Activated CD4-positive, alpha-beta T cell treated with anti-CD3 and anti-CD28 coated beads for 36 hours (primary cell): ENCODE results near the gene ASIC4. TPM values are rescaled to one million over a fixed set of nuclear protein-coding genes. Genes with fewer than 3 reads are reported as not detected.

Experiments
- ATAC-seq: fragments of 200-7000 bp; cut with Tn5 transposase; one replicate; pipeline ENCODE4 v1.10.0; 2021; ENCODE audit warnings: mild to moderate bottlenecking, moderate library complexity
- CTCF ChIA-PET: fragments of 350-600 bp; sonication (Branson Sonifier 250); formaldehyde crosslinking; loops from one replicate; lab custom pipeline; 2021; ENCODE audit warnings: antibody characterized with exemption; lab: Charles Lee
- POLR2A ChIA-PET: fragments of 350-600 bp; sonication (Branson Sonifier 250); formaldehyde crosslinking; loops from one replicate; lab custom pipeline; 2021; ENCODE audit warnings: antibody characterized with exemption, inconsistent platforms; lab: Charles Lee
- DNase-seq: peaks from one replicate; pipeline ENCODE4 v3.0.0-alpha.2; 2020
- H3K27ac Mint-ChIP-seq: one replicate; pipeline ENCODE4 v1.8.0; 2021; ENCODE audit warnings: mixed read lengths
- H3K27me3 Mint-ChIP-seq: one replicate; pipeline ENCODE4 v1.8.0; 2021; ENCODE audit warnings: mixed read lengths
- H3K36me3 Mint-ChIP-seq: one replicate; pipeline ENCODE4 v1.8.0; 2021; ENCODE audit warnings: low read depth, mixed read lengths
- H3K4me1 Mint-ChIP-seq: one replicate; pipeline ENCODE4 v1.8.0; 2021; ENCODE audit warnings: mixed read lengths
- H3K4me3 Mint-ChIP-seq: one replicate; pipeline ENCODE4 v1.8.0; 2021; ENCODE audit warnings: mild to moderate bottlenecking, moderate library complexity, mixed read lengths
- H3K9me3 Mint-ChIP-seq: one replicate; pipeline ENCODE4 v1.8.0; 2021; ENCODE audit warnings: low read depth, mixed read lengths
- intact Hi-C, 2 experiments: fragments of 100-400 bp; cut with DNase I in 1 of 2; cut with micrococcal nuclease in 1 of 2; formaldehyde crosslinking; loops; one replicate each; pipeline versions ENCODE4 v1.14.2 to v1.15.1; 2022 to 2024; cut with DNase I, micrococcal nuclease
- total RNA-seq, 2 experiments: library from RNA; stranded (reverse); gene quantifications; one replicate each; pipeline ENCODE4 v1.2.3, GENCODE V29; 2021

The ASIC4 gene
- total RNA-seq, 2 experiments from 2014 or later = not detected

DNA sequence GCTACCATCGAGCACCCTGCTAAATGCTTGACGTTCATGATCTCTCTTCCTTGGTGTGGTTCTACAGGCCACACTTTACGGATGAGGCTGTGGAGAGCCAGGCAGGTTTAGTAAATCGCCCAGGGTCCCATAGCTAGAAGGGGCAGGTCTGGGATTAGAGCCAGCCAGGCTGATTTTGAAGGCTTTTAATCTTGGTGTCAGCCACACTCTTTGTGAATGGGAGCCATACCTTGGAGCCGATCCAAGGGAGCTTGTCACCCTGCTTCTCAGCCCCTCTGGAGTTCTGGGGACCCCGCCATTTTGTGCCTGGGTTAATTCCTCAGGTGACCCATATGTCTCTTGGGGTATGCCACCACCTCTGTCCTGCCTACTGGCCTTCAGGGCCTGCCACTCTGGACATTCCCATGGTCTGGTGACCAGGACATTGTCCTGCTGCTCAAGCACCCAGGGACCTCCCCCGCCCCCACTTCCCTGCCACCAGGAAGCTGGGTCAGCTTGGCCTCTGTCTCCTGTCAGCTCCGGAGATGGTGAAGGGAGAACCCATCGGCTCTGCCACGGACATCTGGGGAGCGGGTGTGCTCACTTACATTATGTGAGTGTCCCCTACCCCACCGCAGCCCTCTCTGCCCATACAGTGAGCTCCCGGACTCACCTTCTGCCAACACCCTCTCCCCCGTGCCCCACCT lies 22.9 kb upstream of the ASIC4 start:
- DNase-seq (no peak), ATAC-seq (no peak)
- H3K27me3 Mint-ChIP-seq = peaks cover 41% of the 10 kb centered on the region
- no peak overlapping the region for H3K27ac Mint-ChIP-seq
- H3K9me3 Mint-ChIP-seq = no peaks in the 10 kb centered on the region
- intact Hi-C loops = no loop called here
- CTCF ChIA-PET = interaction anchor here (0.7 to 1.5 kb wide), 5 partner anchors 9 to 40 kb away, joined by 3 to 4 read pairs (median 4); no protein-coding TSS in a partner anchor
- H3K36me3 Mint-ChIP-seq = no peaks in the 10 kb centered on the region
- POLR2A ChIA-PET = no interaction called here
- H3K4me1 Mint-ChIP-seq = peaks cover 2% of the 10 kb centered on the region
- H3K4me3 Mint-ChIP-seq = no peak overlapping the region

DNA sequence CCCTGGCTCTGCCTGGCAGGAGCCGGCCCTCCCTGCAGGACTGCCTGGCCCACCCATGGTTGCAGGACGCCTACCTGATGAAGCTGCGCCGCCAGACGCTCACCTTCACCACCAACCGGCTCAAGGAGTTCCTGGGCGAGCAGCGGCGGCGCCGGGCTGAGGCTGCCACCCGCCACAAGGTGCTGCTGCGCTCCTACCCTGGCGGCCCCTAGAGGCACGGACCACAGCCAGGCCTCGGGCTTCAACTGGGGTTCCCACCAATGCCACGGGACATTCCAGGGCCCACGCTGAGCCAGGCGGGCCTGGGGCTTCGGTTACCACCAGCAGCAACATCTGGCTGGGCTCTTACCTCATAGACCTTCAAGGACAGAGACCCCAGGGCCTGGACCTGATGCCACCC lies 21.7 kb upstream of the ASIC4 start:
- intact Hi-C loops = no loop called here
- no peak overlapping the region for H3K4me3 Mint-ChIP-seq
- DNase-seq = no peak
- H3K36me3 Mint-ChIP-seq = no peaks in the 10 kb centered on the region
- no peaks in the 10 kb centered on the region for H3K9me3 Mint-ChIP-seq
- peaks cover 44% of the 10 kb centered on the region for H3K27me3 Mint-ChIP-seq
- H3K4me1 Mint-ChIP-seq = peaks cover 10% of the 10 kb centered on the region
- H3K27ac Mint-ChIP-seq = no peak overlapping the region
- no peak for ATAC-seq
- ChIA-PET CTCF (interaction anchor here (0.6 to 1.0 kb wide), 2 partner anchors 8 to 19 kb away, joined by 3 to 4 read pairs; no protein-coding TSS in a partner anchor), POLR2A (no interaction called here)

DNA sequence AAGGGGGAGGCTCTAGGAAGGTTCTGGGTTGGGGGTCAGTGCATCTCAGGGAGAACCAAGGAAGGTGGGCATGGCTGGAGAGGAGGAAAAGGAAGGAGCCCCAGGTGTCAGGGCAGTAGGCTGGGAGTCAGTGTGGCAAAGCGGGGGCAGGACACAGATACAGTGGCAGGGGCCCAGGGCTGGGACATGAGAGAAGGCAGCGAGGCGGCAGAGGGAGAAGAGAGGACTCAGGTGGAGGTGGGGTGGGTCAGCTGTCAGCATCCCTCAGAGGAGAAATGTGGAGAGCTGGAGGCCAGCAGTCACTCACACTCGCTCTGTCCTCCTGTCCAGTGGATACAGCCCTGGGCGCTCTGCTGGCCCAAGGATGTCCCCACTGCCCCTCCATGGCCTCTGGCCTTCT lies 21.2 kb upstream of the ASIC4 start:
- intact Hi-C loops = no loop called here
- Mint-ChIP-seq H3K9me3 (no peaks in the 10 kb centered on the region), H3K4me3 (no peak overlapping the region), H3K27ac (no peak overlapping the region), H3K27me3 (peaks cover 45% of the 10 kb centered on the region), H3K36me3 (no peaks in the 10 kb centered on the region), H3K4me1 (peaks cover 13% of the 10 kb centered on the region)
- CTCF ChIA-PET = interaction anchor here (7.0 kb wide), 1 partner anchor 35 kb away, joined by 128 read pairs; no protein-coding TSS in a partner anchor
- POLR2A ChIA-PET = no interaction called here
- ATAC-seq (no peak), DNase-seq (no peak)

DNA sequence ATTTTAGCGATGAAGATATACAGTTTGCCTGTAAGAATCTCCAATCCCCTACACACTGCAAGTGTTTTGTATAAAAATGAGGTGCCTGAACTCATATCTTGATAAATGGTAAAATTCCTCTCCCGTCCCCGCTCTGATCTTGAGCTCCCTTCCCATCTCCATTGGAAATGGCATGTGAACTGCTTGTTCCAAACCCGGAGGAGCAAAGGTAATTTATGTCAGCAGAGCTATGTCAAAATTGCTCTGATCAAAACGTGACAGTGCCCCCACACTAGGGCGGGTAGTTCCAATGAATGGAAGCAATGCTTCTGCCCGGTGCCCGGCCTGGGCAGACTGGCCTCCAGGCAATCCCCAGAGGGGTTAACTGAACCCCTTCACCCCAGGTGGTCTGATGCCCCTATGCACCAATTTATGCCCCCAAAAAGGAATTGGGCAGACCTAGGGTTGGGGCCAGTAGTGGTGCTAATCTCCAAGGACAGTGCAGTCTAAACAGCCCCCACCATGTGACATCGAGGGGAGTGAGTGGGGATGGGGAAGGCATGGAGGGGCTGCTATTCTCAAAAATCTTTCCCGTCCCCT lies 19.2 kb upstream of the ASIC4 start:
- Mint-ChIP-seq H3K9me3 (no peaks in the 10 kb centered on the region), H3K27me3 (peaks cover 50% of the 10 kb centered on the region), H3K4me3 (no peak overlapping the region), H3K27ac (no peak overlapping the region), H3K36me3 (no peaks in the 10 kb centered on the region), H3K4me1 (peaks cover 30% of the 10 kb centered on the region)
- ChIA-PET POLR2A (no interaction called here), CTCF (interaction anchor here (0.6 to 7.2 kb wide), 21 partner anchors 9 to 902 kb away, joined by 3 to 128 read pairs (median 4); partner anchors contain the start of genes ASIC4, CHPF and TMEM198)
- intact Hi-C loops = loop anchor here (1.0 to 5.0 kb wide), 3 partner anchors 35 to 598 kb away; partner anchors contain the start of genes GLB1L (in 1 of the 2) and STK16 (in 1 of the 2)
- no peak for DNase-seq
- no peak for ATAC-seq

DNA sequence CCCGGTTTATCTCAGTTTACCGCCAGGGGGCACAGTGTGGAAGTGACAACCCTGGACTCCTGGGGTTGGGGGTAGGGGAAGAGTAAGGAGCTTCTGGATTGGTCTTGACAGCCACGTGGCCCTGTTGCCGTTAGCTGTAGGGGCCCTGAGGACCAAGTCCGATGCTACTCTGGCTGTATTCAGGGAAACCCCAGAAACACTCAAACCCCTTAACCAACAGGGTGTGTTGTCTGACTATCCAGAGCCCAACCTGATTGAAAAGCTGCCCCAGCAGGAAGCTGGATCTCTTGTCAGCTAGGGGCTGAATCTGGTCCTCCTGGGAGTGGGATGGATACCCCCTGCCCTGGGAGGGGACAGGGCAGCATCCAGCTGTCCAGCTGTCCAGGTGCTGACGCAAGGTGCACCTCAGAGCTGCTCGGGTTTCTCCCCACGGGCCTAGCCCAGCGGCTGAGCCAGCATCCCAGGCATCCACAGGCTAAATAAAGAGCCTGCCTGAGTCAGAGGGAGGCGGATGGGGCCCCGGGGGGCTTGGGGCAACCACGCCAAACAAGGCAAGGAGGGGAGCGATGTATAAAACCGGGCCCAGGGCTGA lies 18.7 kb upstream of the ASIC4 start:
- DNase-seq (peak; percentile 79), ATAC-seq (peak; percentile 25)
- intact Hi-C loops = loop anchor here (1.0 to 5.0 kb wide), 3 partner anchors 35 to 598 kb away; partner anchors contain the start of genes GLB1L (in 1 of the 2) and STK16 (in 1 of the 2)
- no peaks in the 10 kb centered on the region for H3K9me3 Mint-ChIP-seq
- no peak overlapping the region for H3K4me3 Mint-ChIP-seq
- H3K27me3 Mint-ChIP-seq = peaks cover 50% of the 10 kb centered on the region
- ChIA-PET POLR2A (no interaction called here), CTCF (interaction anchor here (0.5 to 7.2 kb wide), 26 partner anchors 8 to 1685 kb away, joined by 3 to 128 read pairs (median 4); partner anchors contain the start of genes ASIC4, CHPF and TMEM198)
- H3K27ac Mint-ChIP-seq = no peak overlapping the region
- H3K4me1 Mint-ChIP-seq = peaks cover 34% of the 10 kb centered on the region
- no peaks in the 10 kb centered on the region for H3K36me3 Mint-ChIP-seq

DNA sequence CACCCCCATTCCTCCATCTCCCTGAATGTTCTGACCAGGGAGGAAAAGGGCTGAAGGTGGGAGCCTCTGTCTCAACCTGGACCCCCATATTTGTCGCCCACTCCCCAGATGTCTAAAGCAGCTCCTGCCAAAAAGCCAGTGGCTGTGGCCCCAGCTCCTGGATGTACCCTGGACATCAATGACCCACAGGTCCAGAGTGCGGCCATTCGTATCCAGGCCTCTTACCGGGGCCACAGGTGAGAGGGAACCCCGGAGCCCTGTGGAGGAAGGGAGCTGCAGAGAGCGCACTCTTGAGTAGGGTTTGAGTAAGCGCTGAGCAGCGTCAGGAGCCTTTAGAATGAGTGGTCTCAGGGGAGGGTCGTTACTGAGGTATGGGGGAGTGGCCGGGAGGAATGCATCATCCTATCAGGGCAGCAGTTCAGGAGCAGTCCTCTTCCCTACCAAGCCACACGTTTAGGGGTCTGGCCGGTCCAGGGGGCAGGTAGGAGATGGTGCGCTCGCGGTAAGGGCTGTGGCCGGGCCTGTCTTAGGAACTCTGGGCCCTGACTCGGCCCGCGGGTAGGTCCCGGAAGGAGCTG lies 17.9 kb upstream of the ASIC4 start:
- Mint-ChIP-seq H3K4me1 (peaks cover 35% of the 10 kb centered on the region), H3K27ac (no peak overlapping the region), H3K9me3 (no peaks in the 10 kb centered on the region), H3K27me3 (peaks cover 50% of the 10 kb centered on the region), H3K4me3 (no peak overlapping the region), H3K36me3 (no peaks in the 10 kb centered on the region)
- ChIA-PET CTCF (interaction anchor here (0.5 to 7.2 kb wide), 25 partner anchors 8 to 1686 kb away, joined by 3 to 128 read pairs (median 4); partner anchors contain the start of genes ASIC4, CHPF, STK11IP and TMEM198), POLR2A (no interaction called here)
- DNase-seq = no peak
- no peak for ATAC-seq
- intact Hi-C loops = loop anchor here in 1 of 2 experiments (5.0 kb wide), 2 partner anchors 249 to 599 kb away; partner anchors contain the start of genes GLB1L and STK16

DNA sequence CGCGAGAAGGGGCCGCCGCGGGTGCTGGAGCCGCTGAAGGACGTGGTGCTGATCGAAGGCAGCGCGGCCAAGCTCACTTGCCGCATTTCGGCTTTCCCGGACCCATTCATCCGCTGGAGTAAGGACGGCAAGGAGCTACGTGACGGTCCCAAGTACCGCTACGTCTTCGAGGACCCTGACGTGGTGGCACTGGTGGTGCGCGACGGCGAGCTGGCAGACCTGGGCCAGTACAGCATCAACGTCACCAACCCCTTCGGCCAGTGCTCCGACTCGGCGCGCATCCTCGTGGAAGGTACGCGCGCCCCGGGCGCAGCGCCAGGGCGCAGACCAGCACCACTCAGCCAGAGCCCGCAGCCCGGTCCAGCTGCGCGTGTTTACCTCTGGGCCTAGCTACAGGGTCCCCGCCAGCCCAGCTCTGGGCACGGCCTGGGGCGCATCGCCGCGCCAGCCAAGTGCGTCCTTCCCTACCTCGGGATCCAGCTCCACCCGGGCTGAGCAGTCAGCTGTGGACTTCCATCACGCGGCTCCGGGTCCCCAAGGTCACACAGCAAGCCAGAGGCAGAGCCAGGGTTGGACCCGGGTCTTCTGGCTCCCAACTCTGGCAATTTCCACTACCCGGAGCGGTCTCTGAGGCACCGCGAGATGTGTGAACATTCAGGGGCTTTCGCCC lies 17.3 kb upstream of the ASIC4 start:
- intact Hi-C loops = loop anchor here in 1 of 2 experiments (5.0 kb wide), 2 partner anchors 250 to 600 kb away; partner anchors contain the start of genes GLB1L and STK16
- DNase-seq (peak; percentile 21), ATAC-seq (no peak)
- no peaks in the 10 kb centered on the region for H3K9me3 Mint-ChIP-seq
- peak overlapping the region; percentile 86 for H3K4me3 Mint-ChIP-seq
- peaks cover 38% of the 10 kb centered on the region for H3K4me1 Mint-ChIP-seq
- peaks cover 48% of the 10 kb centered on the region for H3K27me3 Mint-ChIP-seq
- H3K36me3 Mint-ChIP-seq = no peaks in the 10 kb centered on the region
- ChIA-PET POLR2A (no interaction called here), CTCF (interaction anchor here (0.6 to 7.2 kb wide), 12 partner anchors 8 to 146 kb away, joined by 3 to 128 read pairs (median 5); partner anchors contain the start of gene STK11IP)
- H3K27ac Mint-ChIP-seq = no peak overlapping the region

DNA sequence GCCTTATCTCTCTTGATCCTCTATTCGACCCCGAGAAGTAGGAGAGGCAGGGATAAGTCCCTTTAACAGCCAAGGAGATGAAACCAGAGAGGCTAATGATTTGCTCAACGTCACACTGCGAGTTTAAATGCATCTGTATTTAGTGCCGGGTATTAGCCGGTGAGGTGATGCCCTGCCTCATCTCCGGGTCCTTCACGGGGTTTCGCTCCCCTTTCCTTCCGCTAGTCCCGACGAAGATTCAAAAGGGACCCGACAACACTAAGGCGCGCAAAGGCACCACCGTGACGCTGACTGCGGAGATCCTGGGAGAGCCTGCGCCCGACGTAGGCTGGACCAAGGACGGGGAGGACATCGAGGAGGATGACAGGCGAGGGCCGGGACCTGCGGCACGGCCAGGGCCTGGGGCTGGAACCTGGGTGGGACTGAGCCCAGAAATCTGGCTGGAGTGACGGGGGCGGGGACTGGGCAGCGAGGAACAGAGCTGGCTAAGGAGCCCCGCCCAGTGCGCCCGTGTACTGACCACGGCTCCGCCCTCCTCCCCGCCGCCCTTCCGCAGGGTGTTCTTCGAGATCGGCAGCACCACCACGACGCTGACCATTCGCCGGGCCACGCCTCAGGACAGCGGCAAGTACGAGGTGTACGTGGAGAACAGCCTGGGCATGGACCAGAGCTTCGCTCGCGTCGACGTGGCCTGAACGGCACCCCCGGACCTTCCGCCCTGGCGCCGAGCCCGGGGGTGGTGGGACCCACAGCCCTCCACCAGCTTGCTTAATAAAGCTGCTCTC lies 16.6 kb upstream of the ASIC4 start:
- ChIA-PET CTCF (interaction anchor here (0.5 to 7.2 kb wide), 11 partner anchors 11 to 146 kb away, joined by 3 to 128 read pairs (median 4); no protein-coding TSS in a partner anchor), POLR2A (interaction anchor here (0.9 to 1.3 kb wide), 2 partner anchors 13 to 45 kb away, joined by 3 to 4 read pairs; partner anchors contain the start of gene CHPF)
- ATAC-seq (no peak), DNase-seq (peak; percentile 46)
- peaks cover 44% of the 10 kb centered on the region for H3K27me3 Mint-ChIP-seq
- intact Hi-C loops = loop anchor here (1.0 to 5.0 kb wide), 13 partner anchors 46 to 1227 kb away; partner anchors contain the start of genes CHPF (in 2 of the 2), AAMP (in 1 of the 2), DNAJB2 (in 1 of the 2) and GLB1L (in 1 of the 2)
- H3K27ac Mint-ChIP-seq = no peak overlapping the region
- H3K4me1 Mint-ChIP-seq = peaks cover 38% of the 10 kb centered on the region
- H3K9me3 Mint-ChIP-seq = no peaks in the 10 kb centered on the region
- H3K4me3 Mint-ChIP-seq = peak overlapping the region; percentile 86
- no peaks in the 10 kb centered on the region for H3K36me3 Mint-ChIP-seq

DNA sequence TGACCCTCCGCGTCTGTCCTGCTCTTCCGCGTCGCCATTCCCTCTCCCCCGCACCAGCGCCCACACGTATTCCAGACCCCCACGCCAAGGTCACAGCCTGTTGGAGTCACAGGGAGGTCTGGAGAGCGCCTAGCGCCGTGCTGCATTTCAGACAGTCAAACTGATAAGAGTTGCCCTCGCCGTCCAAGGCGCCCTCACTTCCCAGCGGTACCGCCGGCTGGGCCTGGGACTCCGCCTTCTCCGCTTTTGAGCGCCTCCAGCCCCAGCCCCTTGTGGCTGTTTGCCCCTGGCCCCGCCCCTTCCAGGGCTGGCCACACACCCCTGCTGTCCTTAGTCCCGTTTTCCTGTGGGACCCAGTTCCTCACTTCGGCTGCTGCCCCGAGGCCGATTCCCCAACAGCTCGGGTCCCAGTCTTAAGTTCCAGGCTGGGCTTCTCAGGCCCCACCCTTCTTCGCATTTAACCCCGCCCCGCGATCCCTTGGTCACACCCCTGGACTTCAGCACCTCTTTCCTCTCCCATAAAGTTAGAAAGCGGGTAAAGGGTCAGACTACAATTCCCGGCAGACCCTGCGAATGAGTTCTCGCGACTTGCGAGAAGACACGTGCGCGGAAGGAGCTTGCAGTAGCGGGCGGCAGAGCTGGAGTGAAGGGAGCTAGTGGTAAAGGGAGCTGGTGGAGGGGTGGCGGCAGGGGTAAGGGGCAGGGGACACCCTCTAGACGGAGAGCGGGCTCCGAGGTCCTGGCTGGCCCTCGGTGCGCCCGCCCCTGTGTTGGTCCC lies 15.8 kb upstream of the ASIC4 start, which contains the start of gene GMPPA:
GMPPA (plus strand) TSS at position 612 of the 778 bp plus-strand sequence. CDS start 1,085 bp downstream, outside the sequence.
- intact Hi-C loops = loop anchor here (1.0 to 5.0 kb wide), 13 partner anchors 45 to 1228 kb away; partner anchors contain the start of genes CHPF (in 2 of the 2), AAMP (in 1 of the 2), DNAJB2 (in 1 of the 2) and GLB1L (in 1 of the 2)
- Mint-ChIP-seq H3K9me3 (no peaks in the 10 kb centered on the region), H3K27me3 (peaks cover 38% of the 10 kb centered on the region), H3K36me3 (peaks cover 1% of the 10 kb centered on the region), H3K4me1 (peaks cover 38% of the 10 kb centered on the region), H3K4me3 (peak within 1 kb of the TSS; percentile 86), H3K27ac (peak within 1 kb of the TSS; percentile 72)
- POLR2A ChIA-PET = interaction anchor here (0.6 to 1.3 kb wide), 3 partner anchors 12 to 52 kb away, joined by 3 to 4 read pairs (median 3); partner anchors contain the start of gene CHPF
- peak; percentile 96 for DNase-seq
- peak; percentile 97 for ATAC-seq
- CTCF ChIA-PET = interaction anchor here (0.5 to 7.2 kb wide), 17 partner anchors 10 to 883 kb away, joined by 3 to 128 read pairs (median 4); partner anchors contain the start of gene CHPF
